IPS-18a (cell line): Measurements from ENCODE around the gene RNASE4.
"Not testable (repeated sequence)": the region's sequence is repeated elsewhere in the genome, so short reads cannot be mapped to it uniquely, and the experiment has no call there.

ENCODE experiments used
- H3K27ac ChIP-seq: one replicate; pipeline ENCODE4 v1.5.1; 2013; ENCODE audit warnings: low read length
- H3K27me3 ChIP-seq: one replicate; pipeline ENCODE4 v1.6.1; 2013; ENCODE audit warnings: mild to moderate bottlenecking, low read length; ENCODE audit not compliant: control insufficient read depth, insufficient read depth
- H3K36me3 ChIP-seq: one replicate; pipeline ENCODE4 v1.6.1; 2013; ENCODE audit warnings: low read depth, low read length; ENCODE audit not compliant: control insufficient read depth
- H3K4me1 ChIP-seq: one replicate; pipeline ENCODE4 v1.6.1; 2013; ENCODE audit warnings: low read depth, low read length; ENCODE audit not compliant: control insufficient read depth
- H3K4me3 ChIP-seq: one replicate; pipeline ENCODE4 v1.5.1; 2013; ENCODE audit warnings: low read length
- H3K9ac ChIP-seq: one replicate; pipeline ENCODE4 v1.6.1; 2013; ENCODE audit warnings: mild to moderate bottlenecking, low read length, moderate library complexity
- H3K9me3 ChIP-seq: one replicate; pipeline ENCODE4 v1.6.1; 2013; ENCODE audit warnings: low read depth, low read length; ENCODE audit not compliant: control insufficient read depth

The RNASE4 gene

GRCh38 chr14:20732979-20733635 lies 48.7 kb downstream of the RNASE4 start:
- H3K4me1 ChIP-seq, result peaks cover 4% of the 10 kb centered on the region
- H3K9me3 ChIP-seq, result no peaks in the 10 kb centered on the region
- no peaks in the 10 kb centered on the region for H3K27me3 ChIP-seq
- no peak overlapping the region for H3K4me3 ChIP-seq
- H3K9ac ChIP-seq, result no peak overlapping the region
- H3K36me3 ChIP-seq, result no peaks in the 10 kb centered on the region
- no peak overlapping the region for H3K27ac ChIP-seq

GRCh38 chr14:20733684-20734429 lies 49.5 kb downstream of the RNASE4 start:
- H3K9ac ChIP-seq, result no peak overlapping the region
- peaks cover 4% of the 10 kb centered on the region for H3K4me1 ChIP-seq
- no peak overlapping the region for H3K27ac ChIP-seq
- H3K4me3 ChIP-seq, result no peak overlapping the region
- H3K9me3 ChIP-seq, result no peaks in the 10 kb centered on the region
- no peaks in the 10 kb centered on the region for H3K27me3 ChIP-seq
- H3K36me3 ChIP-seq, result no peaks in the 10 kb centered on the region

- no peaks in the 10 kb centered on the region for H3K9me3 ChIP-seq
- H3K27me3 ChIP-seq, result no peaks in the 10 kb centered on the region
- H3K4me1 ChIP-seq, result peaks cover 4% of the 10 kb centered on the region
- H3K4me3 ChIP-seq, result no peak overlapping the region
- no peak overlapping the region for H3K27ac ChIP-seq
- no peaks in the 10 kb centered on the region for H3K36me3 ChIP-seq
- no peak overlapping the region for H3K9ac ChIP-seq
These were observed 50.1 kb downstream of the RNASE4 start for GRCh38 chr14:20734430-20734806.

- H3K9ac ChIP-seq, H3K27ac ChIP-seq, H3K36me3 ChIP-seq, H3K4me3 ChIP-seq, H3K4me1 ChIP-seq, H3K27me3 ChIP-seq, H3K9me3 ChIP-seq: not testable (repeated sequence)
These were observed 53.9 kb downstream of the RNASE4 start for GRCh38 chr14:20738292-20738691.

- no peak overlapping the region for H3K4me3 ChIP-seq
- no peaks in the 10 kb centered on the region for H3K36me3 ChIP-seq
- no peak overlapping the region for H3K9ac ChIP-seq
- no peaks in the 10 kb centered on the region for H3K4me1 ChIP-seq
- no peaks in the 10 kb centered on the region for H3K9me3 ChIP-seq
- H3K27ac ChIP-seq, result no peak overlapping the region
- H3K27me3 ChIP-seq, result no peaks in the 10 kb centered on the region
These were observed 57.8 kb downstream of the RNASE4 start for GRCh38 chr14:20742132-20742531.

GRCh38 chr14:20743556-20743955 lies 59.2 kb downstream of the RNASE4 start:
- H3K36me3 ChIP-seq, result no peaks in the 10 kb centered on the region
- H3K9ac ChIP-seq, result no peak overlapping the region
- no peaks in the 10 kb centered on the region for H3K9me3 ChIP-seq
- H3K27ac ChIP-seq, result no peak overlapping the region
- H3K4me3 ChIP-seq, result no peak overlapping the region
- no peaks in the 10 kb centered on the region for H3K27me3 ChIP-seq
- H3K4me1 ChIP-seq, result no peaks in the 10 kb centered on the region

GRCh38 chr14:20745571-20746358 lies 61.4 kb downstream of the RNASE4 start, which contains the start of gene EDDM3A:
Gene EDDM3A, plus strand, starts transcription at chr14:20745887. Its CDS starts 1,694 bp downstream, at chr14:20747581.
- Histone ChIP-seq H3K27ac (no peak within 1 kb of the TSS), H3K27me3 (no peaks in the 10 kb centered on the region), H3K4me3 (no peak within 1 kb of the TSS), H3K36me3 (no peaks in the 10 kb centered on the region), H3K4me1 (no peaks in the 10 kb centered on the region), H3K9ac (no peak within 1 kb of the TSS), H3K9me3 (no peaks in the 10 kb centered on the region)

DNA sequence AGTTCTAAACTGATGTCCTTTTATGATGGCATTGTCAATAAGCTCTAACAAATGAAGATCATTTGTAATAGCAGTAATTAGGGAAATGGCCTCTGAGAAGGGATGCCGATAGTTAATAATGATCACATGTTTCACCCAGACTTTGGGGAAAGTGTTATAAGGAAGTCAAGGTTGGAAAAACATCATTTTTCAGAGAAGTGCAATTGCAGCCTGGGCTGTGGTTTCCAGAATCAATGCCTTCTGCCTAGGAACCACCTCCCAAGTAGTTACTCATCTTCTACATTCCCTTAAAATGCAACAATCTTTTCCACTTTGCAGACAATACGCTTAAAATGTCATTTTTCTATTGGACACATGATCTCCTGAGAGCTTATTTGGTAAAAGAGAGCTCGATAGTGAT lies 62.2 kb downstream of the RNASE4 start:
- Histone ChIP-seq H3K9ac (no peak overlapping the region), H3K4me3 (no peak overlapping the region), H3K27me3 (no peaks in the 10 kb centered on the region), H3K27ac (no peak overlapping the region), H3K9me3 (no peaks in the 10 kb centered on the region), H3K36me3 (no peaks in the 10 kb centered on the region), H3K4me1 (no peaks in the 10 kb centered on the region)

- H3K9me3 ChIP-seq, result peaks cover 8% of the 10 kb centered on the region
- H3K4me3 ChIP-seq, result no peak overlapping the region
- H3K27ac ChIP-seq, result no peak overlapping the region
- H3K36me3 ChIP-seq, result no peaks in the 10 kb centered on the region
- H3K27me3 ChIP-seq, result no peaks in the 10 kb centered on the region
- H3K4me1 ChIP-seq, result no peaks in the 10 kb centered on the region
- H3K9ac ChIP-seq, result no peak overlapping the region
These were observed 64.1 kb downstream of the RNASE4 start for GRCh38 chr14:20748439-20748838.

DNA sequence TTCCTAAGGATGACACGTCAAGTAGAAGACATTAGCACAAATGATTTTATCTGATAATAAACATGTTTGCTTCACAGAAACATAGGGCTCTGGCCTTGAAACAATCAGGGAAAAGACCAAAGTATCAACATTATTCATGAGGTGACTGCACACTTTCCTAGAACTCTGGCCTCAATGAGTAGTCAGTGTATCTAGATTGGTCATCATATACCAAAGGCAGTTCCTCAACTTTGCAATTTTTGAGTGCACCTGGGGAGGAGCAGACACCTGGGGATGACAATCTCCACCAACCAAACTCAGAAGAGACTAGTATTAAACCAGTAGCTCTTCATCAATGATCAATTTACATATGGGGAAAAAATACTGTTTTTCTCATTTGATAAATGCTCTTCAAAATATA lies 65.8 kb downstream of the RNASE4 start:
- no peak overlapping the region for H3K27ac ChIP-seq
- H3K4me1 ChIP-seq, result no peaks in the 10 kb centered on the region
- no peaks in the 10 kb centered on the region for H3K27me3 ChIP-seq
- no peaks in the 10 kb centered on the region for H3K36me3 ChIP-seq
- no peak overlapping the region for H3K4me3 ChIP-seq
- H3K9ac ChIP-seq, result no peak overlapping the region
- H3K9me3 ChIP-seq, result peaks cover 8% of the 10 kb centered on the region
